GM19239 (cell line): ENCODE data around the gene STX8.

ENCODE experiments used
- DNase-seq: peaks from one replicate; pipeline ENCODE4 v3.0.0; 2011; ENCODE audit warnings: low spot score; ENCODE audit not compliant: insufficient read length
- FAIRE-seq: peaks from 2 replicates; lab custom pipeline; 2011; peaks lifted over from hg19 to GRCh38; lab: Jason Lieb, UNC

Gene STX8

GRCh38 chr17:9234389-9234945 is 341.2 kb downstream of the STX8 start:
- DNase-seq (no peak), FAIRE-seq (no peak)

GRCh38 chr17:9233761-9234160 is 341.9 kb downstream of the STX8 start:
- FAIRE-seq (no peak), DNase-seq (no peak)

GRCh38 chr17:9233271-9233599 is 342.4 kb downstream of the STX8 start:
- FAIRE-seq (no peak), DNase-seq (no peak)

GRCh38 chr17:9232591-9233270 is 342.9 kb downstream of the STX8 start:
- FAIRE-seq, result no peak
- DNase-seq, result no peak

GRCh38 chr17:9232155-9232475 is 343.5 kb downstream of the STX8 start:
- no peak for FAIRE-seq
- no peak for DNase-seq

GRCh38 chr17:9231449-9232154 is 344.0 kb downstream of the STX8 start:
- FAIRE-seq (no peak), DNase-seq (no peak)

DNA sequence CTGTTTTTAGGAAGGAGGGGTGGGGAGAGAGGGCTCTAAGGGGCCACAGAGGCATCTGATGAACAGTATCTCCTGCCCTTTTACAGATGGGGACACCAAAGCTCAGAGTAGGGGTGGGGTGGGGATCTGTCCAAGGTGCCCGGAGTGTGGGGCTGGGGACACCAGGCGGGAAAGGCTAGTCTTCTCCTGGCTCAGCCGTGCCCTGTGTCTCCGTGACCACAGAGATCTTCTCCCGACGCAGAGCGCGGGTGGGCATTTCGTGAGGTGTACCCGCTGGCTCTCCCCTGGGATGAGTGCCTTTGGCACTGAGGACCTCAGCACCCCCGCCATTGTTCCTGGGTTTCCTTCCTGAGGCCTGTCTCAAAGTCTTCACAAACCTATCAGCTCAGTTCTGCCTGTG is 344.8 kb downstream of the STX8 start:
- DNase-seq (no peak), FAIRE-seq (no peak)

DNA sequence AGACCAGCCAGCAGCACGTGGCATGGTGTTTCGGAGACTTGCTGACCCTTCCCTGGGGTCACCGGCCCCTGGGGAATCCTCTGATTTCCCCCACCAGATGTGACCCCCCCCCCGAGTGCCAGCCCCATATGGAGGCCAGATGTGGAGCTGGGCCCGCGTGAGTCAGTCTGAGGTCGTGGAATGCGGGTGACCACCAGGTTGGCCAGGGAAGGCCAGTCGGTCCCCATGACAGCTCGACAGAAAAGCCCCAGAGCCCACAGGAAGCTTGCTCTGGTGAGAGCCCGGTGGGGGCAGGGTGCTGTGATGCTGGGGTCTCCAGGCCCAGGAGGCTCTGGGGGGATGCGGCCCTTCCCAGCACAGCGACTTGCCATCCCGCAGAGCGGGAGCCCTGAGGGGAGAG is 345.3 kb downstream of the STX8 start:
- FAIRE-seq (no peak), DNase-seq (no peak)

- DNase-seq (no peak), FAIRE-seq (no peak)
Measured at GRCh38 chr17:9229826-9230201, 345.8 kb downstream of the STX8 start.

GRCh38 chr17:9229160-9229825 is 346.3 kb downstream of the STX8 start:
- DNase-seq, result no peak
- FAIRE-seq, result no peak

GRCh38 chr17:9228408-9229159 is 347.0 kb downstream of the STX8 start:
- DNase-seq (no peak), FAIRE-seq (no peak)

DNA sequence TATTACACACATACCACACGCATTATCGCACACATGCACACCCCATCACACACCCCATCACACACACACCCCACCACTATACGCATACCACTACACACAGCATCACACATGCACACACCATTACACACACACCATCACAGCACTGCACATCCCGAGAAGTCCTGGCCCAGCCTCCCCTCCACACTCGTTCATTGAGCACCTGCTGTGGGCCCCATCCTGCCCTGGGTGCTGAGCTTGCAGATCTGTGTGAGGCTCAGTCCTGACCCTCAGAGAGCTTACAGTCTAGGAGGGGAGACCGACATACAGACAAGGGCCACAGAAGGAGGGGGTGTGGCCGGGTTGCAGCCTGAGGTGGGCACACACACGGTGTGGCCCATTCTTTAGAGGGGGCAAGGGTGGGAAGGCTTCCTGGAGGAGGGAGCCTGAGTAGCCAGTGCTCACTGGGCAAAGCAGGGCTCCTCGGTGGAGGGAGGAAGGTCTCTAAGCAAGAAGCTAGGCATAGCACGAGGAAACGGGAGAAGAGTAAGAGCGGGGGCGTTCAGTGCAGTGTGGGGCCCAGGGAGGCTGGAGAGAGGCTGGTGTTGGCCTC is 347.7 kb downstream of the STX8 start:
- FAIRE-seq (no peak), DNase-seq (no peak)

GRCh38 chr17:9226794-9227135 is 348.9 kb downstream of the STX8 start:
- no peak for FAIRE-seq

GRCh38 chr17:9226130-9226793 is 349.4 kb downstream of the STX8 start:
- DNase-seq, result no peak
- no peak for FAIRE-seq

More at GRCh38 chr17:9226794-9227135, 348.9 kb downstream of the STX8 start:
- no peak for DNase-seq

DNA sequence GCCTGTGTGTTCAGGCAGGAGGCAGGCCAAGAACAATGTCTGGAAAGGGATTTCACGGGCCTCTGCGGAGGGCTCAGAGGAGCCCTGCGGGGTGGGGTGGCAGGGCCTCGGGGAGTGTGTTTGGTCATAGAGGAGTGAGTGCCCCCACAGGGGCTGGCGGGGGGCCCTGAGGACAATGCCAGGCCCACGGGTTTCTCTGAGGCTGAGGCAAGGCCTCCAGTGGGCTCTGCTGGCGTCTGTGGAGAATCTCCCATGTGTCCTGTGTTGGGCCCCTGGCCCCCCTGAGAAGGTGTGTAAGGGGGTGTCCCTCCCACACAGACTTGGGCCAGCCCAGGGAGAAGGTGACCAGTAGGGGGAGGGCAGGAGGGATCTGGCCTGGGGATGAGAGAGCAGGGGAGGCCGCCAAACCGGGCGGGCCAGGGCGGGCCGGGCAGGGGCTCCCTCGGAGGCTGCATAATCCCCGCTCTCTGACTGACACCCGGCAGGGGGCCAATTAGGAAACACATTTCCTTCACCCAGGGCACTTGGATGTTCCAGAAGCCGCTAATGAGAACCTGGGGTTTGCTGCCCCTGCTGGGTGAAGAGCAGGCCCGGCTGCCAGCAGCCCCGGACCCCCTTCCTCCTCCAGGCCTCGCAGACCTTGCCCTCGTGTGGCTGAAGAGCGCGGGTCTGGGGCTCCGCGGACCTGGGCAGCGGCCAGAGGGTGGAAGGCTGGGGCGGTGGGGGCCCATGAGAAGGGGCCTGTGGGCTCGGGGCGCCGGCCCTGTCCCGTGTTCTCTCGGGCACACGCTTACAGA is 350.1 kb downstream of the STX8 start:
- DNase-seq, result no peak
- FAIRE-seq, result no peak

GRCh38 chr17:9224485-9224884 is 351.1 kb downstream of the STX8 start:
- no peak for DNase-seq
- FAIRE-seq, result no peak

DNA sequence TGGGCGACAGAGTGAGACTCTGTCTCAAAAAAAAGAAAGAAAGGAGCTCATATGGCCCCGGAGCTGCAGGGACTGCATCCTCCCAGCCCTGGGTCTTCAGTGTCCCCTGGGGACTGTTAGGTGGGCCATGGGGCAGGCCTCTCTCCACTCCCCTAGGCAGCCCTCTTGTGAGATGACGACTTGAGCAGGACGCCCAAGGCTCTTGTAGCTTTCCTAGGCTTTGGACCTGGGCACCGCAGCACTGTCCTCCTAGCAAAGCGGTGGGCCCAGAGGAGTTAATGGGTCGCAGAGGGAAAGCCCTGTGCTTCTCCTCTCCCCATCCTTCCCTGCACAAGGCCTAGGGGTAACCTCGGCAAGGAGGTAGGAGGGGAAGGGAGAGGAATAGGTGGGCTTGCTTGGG is 352.1 kb downstream of the STX8 start:
- FAIRE-seq, result no peak

DNA sequence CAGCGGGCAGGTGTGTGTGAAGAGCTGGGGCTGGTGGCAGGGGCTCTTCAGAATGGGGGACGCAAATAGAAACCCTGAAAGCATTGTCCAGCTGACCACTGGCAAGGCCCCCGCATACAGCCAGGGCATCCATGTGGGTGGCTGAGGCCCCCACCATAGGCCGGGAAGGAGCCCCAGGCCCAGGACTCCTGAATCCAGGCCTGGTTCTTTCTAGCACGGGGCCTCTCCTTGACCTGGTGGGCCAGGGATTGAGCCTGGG is 353.8 kb downstream of the STX8 start:
- no peak for DNase-seq
- no peak for FAIRE-seq

More for the DNA sequence above, 352.1 kb downstream of the STX8 start:
- DNase-seq, result no peak

GRCh38 chr17:9221147-9221921 is 354.3 kb downstream of the STX8 start:
- DNase-seq (no peak), FAIRE-seq (no peak)
